Measurements from ENCODE around the gene HECTD2.
"Not testable (repeated sequence)": the region's sequence is repeated elsewhere in the genome, so short reads cannot be mapped to it uniquely, and the experiment has no call there.

The HECTD2 gene

GRCh38 chr10:91474009-91474408 lies 63.9 kb downstream of the HECTD2 start:
- DNase-seq: no peak

- no peak for DNase-seq
These were observed 67.1 kb downstream of the HECTD2 start for GRCh38 chr10:91477236-91477635.

- no peak for DNase-seq
These were observed 69.4 kb downstream of the HECTD2 start for GRCh38 chr10:91479583-91479982.

GRCh38 chr10:91487911-91488582 lies 77.9 kb downstream of the HECTD2 start:
- no peak for DNase-seq

GRCh38 chr10:91493313-91493712 lies 83.2 kb downstream of the HECTD2 start:
- DNase-seq: peak; percentile 25 to 55

GRCh38 chr10:91495402-91495801 lies 85.3 kb downstream of the HECTD2 start:
- no peak for DNase-seq

- no peak for DNase-seq
These were observed 85.9 kb downstream of the HECTD2 start for GRCh38 chr10:91496016-91496415.

- DNase-seq: no peak
These were observed 101.6 kb downstream of the HECTD2 start for GRCh38 chr10:91511549-91512330.

- DNase-seq: no peak
These were observed 102.3 kb downstream of the HECTD2 start for GRCh38 chr10:91512458-91512857.

- DNase-seq: no peak
These were observed 103.7 kb downstream of the HECTD2 start for GRCh38 chr10:91513598-91514424.

- no peak for DNase-seq
These were observed 104.6 kb downstream of the HECTD2 start for GRCh38 chr10:91514787-91515186.

- DNase-seq: no peak
These were observed 107.2 kb downstream of the HECTD2 start for GRCh38 chr10:91517394-91517793.

- DNase-seq: no peak
These were observed 109.9 kb downstream of the HECTD2 start for GRCh38 chr10:91519899-91520514.

- DNase-seq: peak; percentile 24 to 31
These were observed 110.5 kb downstream of the HECTD2 start for GRCh38 chr10:91520661-91521060.

- no peak for DNase-seq
These were observed 111.3 kb downstream of the HECTD2 start for GRCh38 chr10:91521439-91521838.

GRCh38 chr10:91525896-91526712 lies 116.0 kb downstream of the HECTD2 start:
- no peak for DNase-seq

- DNase-seq: no peak
These were observed 117.9 kb downstream of the HECTD2 start for GRCh38 chr10:91528080-91528479.

GRCh38 chr10:91528768-91529167 lies 118.6 kb downstream of the HECTD2 start:
- no peak for DNase-seq

GRCh38 chr10:91534789-91535188 lies 124.6 kb downstream of the HECTD2 start:
- DNase-seq: not testable (repeated sequence)

GRCh38 chr10:91536111-91536510 lies 126.0 kb downstream of the HECTD2 start:
- DNase-seq: no peak

GRCh38 chr10:91536733-91537132 lies 126.6 kb downstream of the HECTD2 start:
- DNase-seq: no peak
